HL-60 (cell line): ENCODE data around the gene GPR31.

Experiments
- DNase-seq, 2 experiments: peaks; one replicate each; pipeline ENCODE4 v3.0.0-alpha.2; 2010 to 2020; ENCODE audit warnings: low read depth in 1 of 2, low spot score in 1 of 2
- H3K27ac ChIP-seq: fragments of 250-450 bp; sonication (Bioruptor Pico); replicated peaks from 2 replicates; pipeline ENCODE4 v1.5.1; 2020; ENCODE audit warnings: mild to moderate bottlenecking, moderate library complexity
- H3K27me3 ChIP-seq: fragments of 250-450 bp; sonication (Bioruptor Pico); 2 replicates; pipeline ENCODE4 v1.5.1; 2021; ENCODE audit warnings: mild to moderate bottlenecking, moderate library complexity; ENCODE audit not compliant: insufficient read depth, poor library complexity, severe bottlenecking
- H3K4me3 ChIP-seq: replicated peaks from 2 replicates; pipeline ENCODE4 v1.5.1; 2011; ENCODE audit warnings: mild to moderate bottlenecking, control low read depth, low read length; ENCODE audit not compliant: insufficient read depth
- CTCF ChIP-seq: IDR thresholded peaks from one replicate; pipeline ENCODE4 v1.5.1; 2011; ENCODE audit warnings: low read length, control low read depth, inconsistent platforms; ENCODE audit not compliant: insufficient read depth
- GABPA ChIP-seq: IDR thresholded peaks from 2 replicates; pipeline ENCODE4 v1.6.1; 2012; ENCODE audit warnings: low read depth
- POLR2AphosphoS5 ChIP-seq: IDR thresholded peaks from 2 replicates; pipeline ENCODE4 v1.6.1; 2012; ENCODE audit warnings: low read depth
- SPI1 ChIP-seq: IDR thresholded peaks from 2 replicates; pipeline ENCODE4 v1.6.1; 2012; ENCODE audit warnings: low read depth, mild to moderate bottlenecking, borderline replicate concordance
- TF ChIP-seq, protein P1 (sequence below): IDR thresholded peaks from 2 replicates; pipeline ENCODE4 v1.6.1; 2012; ENCODE audit warnings: low read depth; ENCODE audit not compliant: insufficient replicate concordance

GPR31 gene

GRCh38 chr6:167165858-167166471 is 8.2 kb upstream of the GPR31 start:
- TF ChIP-seq GABPA (no peak), SPI1 (no peak), POLR2AphosphoS5 (no peak), CTCF (no peak)
- TF ChIP-seq, protein P1, sequence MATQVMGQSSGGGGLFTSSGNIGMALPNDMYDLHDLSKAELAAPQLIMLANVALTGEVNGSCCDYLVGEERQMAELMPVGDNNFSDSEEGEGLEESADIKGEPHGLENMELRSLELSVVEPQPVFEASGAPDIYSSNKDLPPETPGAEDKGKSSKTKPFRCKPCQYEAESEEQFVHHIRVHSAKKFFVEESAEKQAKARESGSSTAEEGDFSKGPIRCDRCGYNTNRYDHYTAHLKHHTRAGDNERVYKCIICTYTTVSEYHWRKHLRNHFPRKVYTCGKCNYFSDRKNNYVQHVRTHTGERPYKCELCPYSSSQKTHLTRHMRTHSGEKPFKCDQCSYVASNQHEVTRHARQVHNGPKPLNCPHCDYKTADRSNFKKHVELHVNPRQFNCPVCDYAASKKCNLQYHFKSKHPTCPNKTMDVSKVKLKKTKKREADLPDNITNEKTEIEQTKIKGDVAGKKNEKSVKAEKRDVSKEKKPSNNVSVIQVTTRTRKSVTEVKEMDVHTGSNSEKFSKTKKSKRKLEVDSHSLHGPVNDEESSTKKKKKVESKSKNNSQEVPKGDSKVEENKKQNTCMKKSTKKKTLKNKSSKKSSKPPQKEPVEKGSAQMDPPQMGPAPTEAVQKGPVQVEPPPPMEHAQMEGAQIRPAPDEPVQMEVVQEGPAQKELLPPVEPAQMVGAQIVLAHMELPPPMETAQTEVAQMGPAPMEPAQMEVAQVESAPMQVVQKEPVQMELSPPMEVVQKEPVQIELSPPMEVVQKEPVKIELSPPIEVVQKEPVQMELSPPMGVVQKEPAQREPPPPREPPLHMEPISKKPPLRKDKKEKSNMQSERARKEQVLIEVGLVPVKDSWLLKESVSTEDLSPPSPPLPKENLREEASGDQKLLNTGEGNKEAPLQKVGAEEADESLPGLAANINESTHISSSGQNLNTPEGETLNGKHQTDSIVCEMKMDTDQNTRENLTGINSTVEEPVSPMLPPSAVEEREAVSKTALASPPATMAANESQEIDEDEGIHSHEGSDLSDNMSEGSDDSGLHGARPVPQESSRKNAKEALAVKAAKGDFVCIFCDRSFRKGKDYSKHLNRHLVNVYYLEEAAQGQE, result no peak
- no peak for DNase-seq
- H3K4me3 ChIP-seq, result no peak overlapping the region
- peaks cover 7% of the 10 kb centered on the region for H3K27me3 ChIP-seq
- H3K27ac ChIP-seq, result no peak overlapping the region

DNA sequence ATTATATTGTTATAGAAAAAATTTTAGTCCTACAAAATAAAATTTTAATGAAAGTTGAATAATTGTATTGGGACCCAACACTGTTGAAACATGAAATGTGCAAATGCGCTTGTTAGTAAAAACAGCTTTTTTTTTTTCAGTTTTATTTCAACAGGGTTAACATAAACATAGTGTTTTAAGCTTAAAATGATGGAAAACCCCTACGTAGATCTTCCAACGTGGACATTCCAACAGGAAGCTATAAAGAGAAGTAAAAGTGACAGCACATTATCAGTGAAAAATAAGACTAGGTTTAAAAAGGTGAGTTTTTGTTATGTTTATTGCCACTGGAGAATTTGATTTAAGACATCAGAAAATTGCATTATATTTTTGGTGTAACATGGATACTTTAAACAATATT is 6.5 kb upstream of the GPR31 start:
- TF ChIP-seq, protein P1, result no peak
- H3K27me3 ChIP-seq, result peaks cover 7% of the 10 kb centered on the region
- no peak for DNase-seq
- no peak overlapping the region for H3K27ac ChIP-seq
- H3K4me3 ChIP-seq, result no peak overlapping the region

DNA sequence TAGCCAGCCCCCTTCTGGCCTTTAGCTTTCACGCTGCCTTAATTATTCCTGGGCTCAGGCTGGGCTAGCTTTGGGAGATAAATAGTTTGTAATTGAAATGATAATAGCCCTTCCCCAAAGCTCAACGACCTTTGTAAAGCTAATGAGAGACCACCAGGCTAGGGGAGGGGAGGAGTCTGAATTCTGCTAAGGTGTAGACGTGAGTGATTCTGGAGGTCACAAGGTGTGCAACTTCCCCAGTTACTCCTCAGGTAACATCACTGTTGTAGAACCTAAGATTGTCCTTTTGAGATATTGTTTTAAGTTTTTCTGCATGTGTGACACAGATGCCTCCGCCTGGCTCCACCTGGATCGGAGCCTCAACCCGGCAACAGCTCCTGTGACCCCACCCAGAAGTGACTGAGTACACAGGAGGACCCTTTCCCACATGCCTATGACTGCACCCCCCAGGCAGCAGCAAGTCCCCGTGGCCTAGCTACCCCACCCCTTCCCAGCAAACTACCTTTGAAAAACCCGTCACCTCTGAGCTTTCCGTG is 5.8 kb upstream of the GPR31 start:
- Histone ChIP-seq H3K4me3 (no peak overlapping the region), H3K27ac (no peak overlapping the region)
- TF ChIP-seq GABPA (no peak), CTCF (no peak), POLR2AphosphoS5 (no peak), SPI1 (no peak)
- TF ChIP-seq, protein P1, result no peak

More for the DNA sequence above, 5.8 kb upstream of the GPR31 start:
- peaks cover 7% of the 10 kb centered on the region for H3K27me3 ChIP-seq
- no peak for DNase-seq
